NB4 (cell line): ENCODE measurements around the gene ALDH3B2.

Experiments used
- CTCF ChIP-seq: IDR thresholded peaks from one replicate; pipeline ENCODE4 v1.5.1; 2012; ENCODE audit warnings: low read depth, low read length
- MAX ChIP-seq: IDR thresholded peaks from 2 replicates; pipeline ENCODE4 v1.6.1; 2011; ENCODE audit warnings: low read depth, low read length
- MYC ChIP-seq: IDR thresholded peaks from 2 replicates; pipeline ENCODE4 v1.6.1; 2011; ENCODE audit warnings: low read depth, low read length
- POLR2A ChIP-seq: IDR thresholded peaks from 2 replicates; pipeline ENCODE4 v1.6.1; 2011; ENCODE audit warnings: mild to moderate bottlenecking; ENCODE audit not compliant: insufficient read length; ENCODE audit errors: extremely low read depth

GRCh38 chr11:67649634-67650510 lies 24.6 kb downstream of the ALDH3B2 start:
- TF ChIP-seq POLR2A (no peak), CTCF (no peak), MYC (no peak), MAX (no peak; the same call in 1 of the 2 replicates)
